Panc1 (cell line): ENCODE data around the gene RPL12. TPM values are rescaled to one million over a fixed set of nuclear protein-coding genes. Genes with fewer than 3 reads are reported as not detected.

Experiments used
- ATAC-seq: fragments of 200-7000 bp; cut with Tn5 transposase; 2 replicates; pipeline ENCODE4 v1.9.1; 2020; ENCODE audit warnings: mild to moderate bottlenecking, moderate library complexity
- BruUV-seq: library from RNA; stranded (reverse); fragments of 400-500 nt; replicated peaks from 2 replicates; lab custom pipeline; 2021; lab: Mats Ljungman, UMichigan
- CTCF ChIA-PET: fragments of 300-600 bp; sonication (Branson Sonifier 250); formaldehyde crosslinking; loops from one replicate; lab custom pipeline; 2022; ENCODE audit warnings: antibody characterized with exemption; lab: Charles Lee
- POLR2A ChIA-PET: fragments of 300-600 bp; sonication (Branson Sonifier 250); formaldehyde crosslinking; loops from one replicate; lab custom pipeline; 2022; ENCODE audit warnings: antibody characterized with exemption; lab: Charles Lee
- DNase-seq: peaks from one replicate; pipeline ENCODE4 v3.0.0-alpha.2; 2010; ENCODE audit warnings: low read depth, low spot score
- H3K27ac ChIP-seq: 2 replicates; pipeline ENCODE4 v1.5.1; 2011; ENCODE audit warnings: mild to moderate bottlenecking, low read length, inconsistent platforms
- H3K27me3 ChIP-seq: fragments of 200-500 bp; sonication (Bioruptor generic); 2 replicates; pipeline ENCODE4 v1.6.0; 2014; ENCODE audit warnings: low read length, inconsistent platforms; ENCODE audit not compliant: control insufficient read depth, insufficient read depth
- H3K36me3 ChIP-seq: fragments of 200-500 bp; sonication (Bioruptor generic); 2 replicates; pipeline ENCODE4 v1.5.1; 2014; ENCODE audit warnings: inconsistent platforms, mild to moderate bottlenecking, low read length, moderate library complexity; ENCODE audit not compliant: control insufficient read depth, insufficient read depth
- H3K4me1 ChIP-seq: 2 replicates; pipeline ENCODE4 v1.5.1; 2011; ENCODE audit warnings: inconsistent platforms, mild to moderate bottlenecking, low read length, moderate library complexity; ENCODE audit not compliant: control insufficient read depth, insufficient read depth
- H3K4me3 ChIP-seq, 2 experiments: 2 replicates each; pipeline ENCODE4 v1.5.1; 2011 to 2012; ENCODE audit warnings: low read depth in 2 of 2, low read length in 2 of 2, mild to moderate bottlenecking in 2 of 2, inconsistent platforms in 1 of 2, moderate library complexity in 1 of 2
- H3K9me3 ChIP-seq: fragments of 200-500 bp; sonication (Bioruptor generic); 2 replicates; pipeline ENCODE4 v1.5.1; 2014; ENCODE audit warnings: low read depth, mild to moderate bottlenecking, inconsistent platforms, low read length, moderate library complexity; ENCODE audit not compliant: control insufficient read depth, insufficient read depth
- POLR2AphosphoS5 ChIP-seq: IDR thresholded peaks from 2 replicates; pipeline ENCODE4 v1.6.1; 2012; ENCODE audit warnings: mild to moderate bottlenecking, low read depth, low read length, moderate library complexity
- SIN3A ChIP-seq: IDR thresholded peaks from 2 replicates; pipeline ENCODE4 v1.6.1; 2012; ENCODE audit warnings: low read depth, mild to moderate bottlenecking, low read length, moderate library complexity, borderline replicate concordance; ENCODE audit not compliant: insufficient read depth
- TCF7L2 ChIP-seq: IDR thresholded peaks from 2 replicates; pipeline ENCODE4 v1.6.1; 2011; ENCODE audit warnings: mild to moderate bottlenecking, low read depth, low read length, inconsistent platforms
- in situ Hi-C: cut with HindIII; loops from 2 replicates; pipeline ENCODE4 v1.10.0; 2016; ENCODE audit warnings: low sequenced_read_pairs, low pct_unique_long_range_greater_than_20kb
- intact Hi-C: fragments of 100-400 bp; cut with micrococcal nuclease; formaldehyde crosslinking; loops from one replicate; pipeline ENCODE4 v1.10.0; 2022; ENCODE audit not compliant: unreplicated experiment
- total RNA-seq: library from RNA; stranded (reverse); gene quantifications from one replicate; pipeline ENCODE4 v1.2.1, GENCODE V29; 2021; ENCODE audit not compliant: unreplicated experiment
- TF ChIP-seq, protein P1 (sequence below), 2 experiments: IDR thresholded peaks; 2 replicates each; pipeline ENCODE4 v1.6.1; 2011 to 2012; ENCODE audit warnings: low read depth in 2 of 2, control low read depth in 1 of 2, low read length in 1 of 2, mild to moderate bottlenecking in 1 of 2, moderate library complexity in 1 of 2; ENCODE audit not compliant: insufficient read depth in 1 of 2
- TF ChIP-seq, protein P2 (sequence below): fragments of 450-650 bp; IDR thresholded peaks from 2 replicates; pipeline ENCODE4 v1.5.1; 2017; ENCODE audit warnings: mild to moderate bottlenecking

The RPL12 gene
- total RNA-seq, 1 experiment from 2014 or later, result 951 TPM

DNA sequence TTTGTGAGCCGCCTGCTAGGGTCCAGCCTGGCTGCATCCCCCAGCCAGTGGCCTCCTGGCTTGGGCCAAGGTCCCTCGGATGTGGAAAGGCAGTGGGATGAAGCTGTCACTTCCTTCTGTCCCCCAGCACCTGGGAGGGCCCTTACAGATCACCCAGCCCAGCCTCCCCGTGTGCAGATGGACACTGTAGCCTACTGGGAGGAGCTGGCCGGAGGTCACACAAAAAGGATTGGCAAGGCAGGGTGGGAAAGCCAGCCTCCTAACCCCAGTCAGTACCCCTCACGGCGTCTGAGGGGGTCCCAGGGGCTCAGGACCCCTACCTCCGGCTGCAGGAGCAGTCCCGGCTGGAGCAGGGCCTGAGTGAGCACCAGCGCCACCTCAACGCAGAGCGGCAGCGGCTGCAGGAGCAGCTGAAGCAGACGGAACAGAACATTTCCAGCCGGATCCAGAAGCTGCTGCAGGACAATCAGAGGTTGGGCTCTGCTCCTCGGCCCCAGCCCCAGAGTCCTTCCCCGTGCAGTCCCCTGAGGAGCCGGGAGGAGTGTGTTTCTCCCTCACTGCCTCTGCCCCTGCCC, 28.4 kb upstream of the RPL12 start:
- H3K4me1 ChIP-seq, result no peaks in the 10 kb centered on the region
- no peak for ATAC-seq
- in situ Hi-C loops (no loop called here), intact Hi-C loops (no loop called here)
- DNase-seq, result no peak
- H3K9me3 ChIP-seq, result no peaks in the 10 kb centered on the region
- BruUV-seq, result no TSS peak
- H3K36me3 ChIP-seq, result no peaks in the 10 kb centered on the region
- TF ChIP-seq, protein P1, sequence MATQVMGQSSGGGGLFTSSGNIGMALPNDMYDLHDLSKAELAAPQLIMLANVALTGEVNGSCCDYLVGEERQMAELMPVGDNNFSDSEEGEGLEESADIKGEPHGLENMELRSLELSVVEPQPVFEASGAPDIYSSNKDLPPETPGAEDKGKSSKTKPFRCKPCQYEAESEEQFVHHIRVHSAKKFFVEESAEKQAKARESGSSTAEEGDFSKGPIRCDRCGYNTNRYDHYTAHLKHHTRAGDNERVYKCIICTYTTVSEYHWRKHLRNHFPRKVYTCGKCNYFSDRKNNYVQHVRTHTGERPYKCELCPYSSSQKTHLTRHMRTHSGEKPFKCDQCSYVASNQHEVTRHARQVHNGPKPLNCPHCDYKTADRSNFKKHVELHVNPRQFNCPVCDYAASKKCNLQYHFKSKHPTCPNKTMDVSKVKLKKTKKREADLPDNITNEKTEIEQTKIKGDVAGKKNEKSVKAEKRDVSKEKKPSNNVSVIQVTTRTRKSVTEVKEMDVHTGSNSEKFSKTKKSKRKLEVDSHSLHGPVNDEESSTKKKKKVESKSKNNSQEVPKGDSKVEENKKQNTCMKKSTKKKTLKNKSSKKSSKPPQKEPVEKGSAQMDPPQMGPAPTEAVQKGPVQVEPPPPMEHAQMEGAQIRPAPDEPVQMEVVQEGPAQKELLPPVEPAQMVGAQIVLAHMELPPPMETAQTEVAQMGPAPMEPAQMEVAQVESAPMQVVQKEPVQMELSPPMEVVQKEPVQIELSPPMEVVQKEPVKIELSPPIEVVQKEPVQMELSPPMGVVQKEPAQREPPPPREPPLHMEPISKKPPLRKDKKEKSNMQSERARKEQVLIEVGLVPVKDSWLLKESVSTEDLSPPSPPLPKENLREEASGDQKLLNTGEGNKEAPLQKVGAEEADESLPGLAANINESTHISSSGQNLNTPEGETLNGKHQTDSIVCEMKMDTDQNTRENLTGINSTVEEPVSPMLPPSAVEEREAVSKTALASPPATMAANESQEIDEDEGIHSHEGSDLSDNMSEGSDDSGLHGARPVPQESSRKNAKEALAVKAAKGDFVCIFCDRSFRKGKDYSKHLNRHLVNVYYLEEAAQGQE (IDR thresholded peaks at IDR 0.05; ENCODE audit: insufficient read depth in 1 of 2, low read depth in 2 of 2, low read length in 1 of 2), result no peak
- TF ChIP-seq TCF7L2, result no peak
- TF ChIP-seq, protein P2, sequence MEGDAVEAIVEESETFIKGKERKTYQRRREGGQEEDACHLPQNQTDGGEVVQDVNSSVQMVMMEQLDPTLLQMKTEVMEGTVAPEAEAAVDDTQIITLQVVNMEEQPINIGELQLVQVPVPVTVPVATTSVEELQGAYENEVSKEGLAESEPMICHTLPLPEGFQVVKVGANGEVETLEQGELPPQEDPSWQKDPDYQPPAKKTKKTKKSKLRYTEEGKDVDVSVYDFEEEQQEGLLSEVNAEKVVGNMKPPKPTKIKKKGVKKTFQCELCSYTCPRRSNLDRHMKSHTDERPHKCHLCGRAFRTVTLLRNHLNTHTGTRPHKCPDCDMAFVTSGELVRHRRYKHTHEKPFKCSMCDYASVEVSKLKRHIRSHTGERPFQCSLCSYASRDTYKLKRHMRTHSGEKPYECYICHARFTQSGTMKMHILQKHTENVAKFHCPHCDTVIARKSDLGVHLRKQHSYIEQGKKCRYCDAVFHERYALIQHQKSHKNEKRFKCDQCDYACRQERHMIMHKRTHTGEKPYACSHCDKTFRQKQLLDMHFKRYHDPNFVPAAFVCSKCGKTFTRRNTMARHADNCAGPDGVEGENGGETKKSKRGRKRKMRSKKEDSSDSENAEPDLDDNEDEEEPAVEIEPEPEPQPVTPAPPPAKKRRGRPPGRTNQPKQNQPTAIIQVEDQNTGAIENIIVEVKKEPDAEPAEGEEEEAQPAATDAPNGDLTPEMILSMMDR, result no peak
- no peak for TF ChIP-seq SIN3A
- TF ChIP-seq POLR2AphosphoS5, result no peak
- no peak overlapping the region for H3K27ac ChIP-seq
- H3K27me3 ChIP-seq, result no peaks in the 10 kb centered on the region
- H3K4me3 ChIP-seq, result no peak overlapping the region
- POLR2A ChIA-PET, result no interaction called here
- CTCF ChIA-PET, result no interaction called here

DNA sequence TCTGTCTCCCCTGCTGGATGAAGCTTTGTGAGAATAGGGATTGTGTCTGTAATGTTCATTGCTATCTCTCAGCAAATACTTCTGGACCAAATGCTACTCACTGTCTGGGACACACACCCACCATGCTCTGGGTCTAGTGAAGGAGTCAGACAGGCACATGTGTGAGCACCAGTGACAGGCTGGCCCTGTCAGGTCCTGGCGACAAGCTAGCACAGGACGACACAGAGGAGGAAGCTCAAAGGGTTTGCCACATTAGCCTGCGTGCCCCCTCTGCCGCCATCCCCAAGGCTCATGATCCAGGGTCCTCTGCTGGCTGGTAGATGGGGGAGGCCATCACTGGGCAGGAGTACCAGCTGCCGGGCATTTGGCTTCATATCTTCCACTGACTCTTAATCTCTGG, 23.4 kb upstream of the RPL12 start:
- Histone ChIP-seq H3K9me3 (no peaks in the 10 kb centered on the region), H3K27me3 (no peaks in the 10 kb centered on the region), H3K36me3 (no peaks in the 10 kb centered on the region), H3K4me1 (no peaks in the 10 kb centered on the region), H3K4me3 (no peak overlapping the region), H3K27ac (no peak overlapping the region)
- intact Hi-C loops, result no loop called here
- no TSS peak for BruUV-seq
- ATAC-seq, result no peak
- DNase-seq, result no peak
- ChIA-PET POLR2A (interaction anchor here (0.6 kb wide), 1 partner anchor 205 kb away, joined by 4 read pairs; no protein-coding TSS in a partner anchor), CTCF (no interaction called here)
- no peak for TF ChIP-seq POLR2AphosphoS5
- TF ChIP-seq, protein P1 (IDR thresholded peaks at IDR 0.05; ENCODE audit: insufficient read depth in 1 of 2, low read depth in 2 of 2, low read length in 1 of 2), result no peak
- TF ChIP-seq, protein P2, result no peak
- no peak for TF ChIP-seq TCF7L2
- TF ChIP-seq SIN3A, result no peak
- in situ Hi-C loops, result no loop called here
